GM12878 (cell line): ENCODE measurements around the gene C4orf51. TPM values are rescaled to one million over a fixed set of nuclear protein-coding genes. Genes with fewer than 3 reads are reported as not detected.

ENCODE experiments used
- ATAC-seq: fragments of 200-7000 bp; cut with Tn5 transposase; 3 replicates; pipeline ENCODE4 v1.9.1; 2020; ENCODE audit warnings: mild to moderate bottlenecking, moderate library complexity
- BruUV-seq: library from RNA; stranded (reverse); fragments of 400-500 nt; replicated peaks from 2 replicates; lab custom pipeline; 2021; lab: Mats Ljungman, UMichigan
- CTCF ChIA-PET: fragments of 300-600 bp; sonication (Branson Sonifier 250); formaldehyde crosslinking; extraction: SDS; loops from one replicate; lab custom pipeline; 2021; ENCODE audit warnings: inconsistent platforms; lab: Yijun Ruan, JAX
- POLR2A ChIA-PET: fragments of 350-600 bp; formaldehyde crosslinking; extraction: SDS; loops from one replicate; lab custom pipeline; 2021; ENCODE audit warnings: inconsistent platforms; lab: Charles Lee
- RAD21 ChIA-PET: fragments of 300-600 bp; sonication (Branson Sonifier 250); formaldehyde crosslinking; loops from one replicate; lab custom pipeline; 2023; ENCODE audit warnings: antibody characterized with exemption; ENCODE audit not compliant: unreplicated experiment; lab: Charles Lee
- SMC1A ChIA-PET: fragments of 300-600 bp; sonication (Branson Sonifier 250); formaldehyde crosslinking; loops from one replicate; lab custom pipeline; 2023; ENCODE audit not compliant: unreplicated experiment, uncharacterized antibody; lab: Charles Lee
- DNase-seq: peaks from one replicate; pipeline ENCODE4 v3.0.0-alpha.2; 2011; ENCODE audit warnings: low read depth, low spot score
- FAIRE-seq: peaks from 3 replicates; lab custom pipeline; 2011; peaks lifted over from hg19 to GRCh38; lab: Jason Lieb, UNC
- H2AFZ ChIP-seq: 2 replicates; pipeline ENCODE4 v1.6.0; 2011; ENCODE audit warnings: low read depth, low read length, control low read depth; ENCODE audit not compliant: control insufficient read depth
- H3K27ac ChIP-seq: 2 replicates; pipeline ENCODE4 v1.5.1; 2011; ENCODE audit warnings: control low read depth; ENCODE audit not compliant: control insufficient read depth, insufficient read depth
- H3K27me3 ChIP-seq, 2 experiments: replicated peaks in 1 of 2; 2 replicates each; pipeline versions ENCODE4 v1.6.0 to v1.6.1; 2011; ENCODE audit warnings: low read length in 1 of 2; ENCODE audit not compliant: control insufficient read depth in 2 of 2, insufficient read depth in 2 of 2
- H3K36me3 ChIP-seq, 2 experiments: 2 replicates each; pipeline ENCODE4 v1.5.1; 2011; ENCODE audit warnings: low read length in 1 of 2; ENCODE audit not compliant: control insufficient read depth in 2 of 2, insufficient read depth in 2 of 2
- H3K4me1 ChIP-seq: 2 replicates; pipeline ENCODE4 v1.6.1; 2011; ENCODE audit warnings: mild to moderate bottlenecking, low read length, moderate library complexity, mixed read lengths; ENCODE audit not compliant: control insufficient read depth, insufficient read depth
- H3K4me2 ChIP-seq: 2 replicates; pipeline ENCODE4 v1.6.0; 2011; ENCODE audit warnings: control low read depth; ENCODE audit not compliant: control insufficient read depth, insufficient read depth
- H3K4me3 ChIP-seq: fragments of 200-600 bp; sonication (generic); 2 replicates; pipeline ENCODE4 v1.5.1; 2016
- H3K79me2 ChIP-seq: 2 replicates; pipeline ENCODE4 v1.6.0; 2011; ENCODE audit warnings: low read length; ENCODE audit not compliant: control insufficient read depth, insufficient read depth
- H3K9ac ChIP-seq: 2 replicates; pipeline ENCODE4 v1.8.0; 2011; ENCODE audit warnings: low read length, control low read depth, mixed read lengths; ENCODE audit not compliant: control insufficient read depth, insufficient read depth
- H3K9me3 ChIP-seq: replicated peaks from 3 replicates; pipeline ENCODE4 v1.5.1; 2011; ENCODE audit warnings: mild to moderate bottlenecking, low read length; ENCODE audit not compliant: control insufficient read depth, insufficient read depth
- H4K20me1 ChIP-seq: 2 replicates; pipeline ENCODE4 v1.6.0; 2011; ENCODE audit not compliant: control insufficient read depth, insufficient read depth
- HDGF ChIP-seq: fragments of 450-650 bp; IDR thresholded peaks from 2 replicates; pipeline ENCODE4 v1.6.1; 2016; ENCODE audit warnings: antibody characterized with exemption
- NFXL1 ChIP-seq: fragments of 450-650 bp; IDR thresholded peaks from 2 replicates; pipeline ENCODE4 v1.6.1; 2017; ENCODE audit warnings: antibody characterized with exemption, mild to moderate bottlenecking, borderline replicate concordance
- NKRF ChIP-seq: fragments of 450-650 bp; conservative IDR thresholded peaks from 2 replicates; pipeline ENCODE4 v1.6.1; 2017; ENCODE audit warnings: mild to moderate bottlenecking, moderate library complexity
- RAD21 ChIP-seq: IDR thresholded peaks from 2 replicates; pipeline ENCODE4 v1.6.1; 2011; ENCODE audit warnings: mild to moderate bottlenecking, low read depth, low read length, moderate library complexity; ENCODE audit not compliant: insufficient read depth
- STAT3 ChIP-seq: IDR thresholded peaks from 2 replicates; pipeline ENCODE4 v1.6.1; 2011; ENCODE audit warnings: low read depth, low read length, improper control_type of control experiment
- TARDBP ChIP-seq: IDR thresholded peaks from 2 replicates; pipeline ENCODE4 v1.6.1; 2016; ENCODE audit warnings: borderline replicate concordance
- WGBS: methylation state at CpG from one replicate; pipeline ENCODE4 v1.1.6; 2016; ENCODE audit warnings: low lambda C conversion rate; ENCODE audit not compliant: insufficient replicate concordance, insufficient coverage; ENCODE audit errors: missing lambda C conversion rate; 5-methylcytosine and 5-hydroxymethylcytosine counted together
- in situ Hi-C: fragments of 300-500 bp; cut with MboI; formaldehyde crosslinking; loops from 9 replicates; pipeline ENCODE4 v1.14.3; 2018; ENCODE audit warnings: mixed read lengths
- intact Hi-C: fragments of 100-400 bp; cut with micrococcal nuclease; formaldehyde crosslinking; loops from one replicate; pipeline ENCODE4 v1.14.2; 2022; ENCODE audit not compliant: unreplicated experiment
- polyA plus RNA-seq, 11 experiments: library from polyadenylated mRNA; depleted of rRNA in 4 of 11; unstranded in 6 of 11; stranded (reverse) in 5 of 11; fragments of >200 nt; fragmentation: Nextera tagmentation in 4 of 11; fragmentation: Illumina TruSeq in 1 of 11; extraction: Ambion mirVana in 4 of 11; extraction: Trizol in 1 of 11; gene quantifications; 1 replicate in 1 of 11; 2 replicates in 10 of 11; pipeline versions ENCODE4 v1.2.1 to v1.2.3, GENCODE V29; 2011 to 2016; ENCODE audit warnings: inconsistent platforms in 2 of 11, missing spikeins in 2 of 11, low read depth in 1 of 11
- total RNA-seq, 4 experiments: library from RNA; depleted of rRNA in 3 of 4; stranded (reverse); fragments of >200 nt in 3 of 4; fragmentation: Illumina TruSeq in 1 of 4; extraction: Trizol in 1 of 4; gene quantifications; 2 replicates each; pipeline versions ENCODE4 v1.2.1 to v1.2.3, GENCODE V29; 2013 to 2021
- TF ChIP-seq, protein P1 (sequence below): IDR thresholded peaks from 2 replicates; pipeline ENCODE4 v1.6.1; 2012; ENCODE audit warnings: mild to moderate bottlenecking, low read depth, low read length
- TF ChIP-seq, protein P2 (sequence below), 3 experiments: IDR thresholded peaks in 2 of 3; conservative IDR thresholded peaks in 1 of 3; 2 replicates each; pipeline ENCODE4 v1.5.1; 2011; ENCODE audit warnings: low read depth in 3 of 3, low read length in 3 of 3, mild to moderate bottlenecking in 3 of 3, control low read depth in 2 of 3, moderate library complexity in 2 of 3, inconsistent platforms in 1 of 3, mixed read lengths in 1 of 3; ENCODE audit not compliant: control insufficient read depth in 2 of 3, insufficient read depth in 1 of 3; ENCODE audit errors: extremely low read depth in 1 of 3

The C4orf51 gene
- total and polyA plus RNA-seq, 10 of the 15 experiments (the other 5 are each of a cell fraction or from before 2014, with no cell fraction given): not detected

GRCh38 chr4:145774473-145774872 is 94.5 kb downstream of the C4orf51 start (continued):
- TF ChIP-seq NKRF: no peak
- TF ChIP-seq NFXL1: no peak
- no peak for TF ChIP-seq STAT3
- no peak for TF ChIP-seq HDGF
- TF ChIP-seq TARDBP: no peak

- in situ Hi-C loops: no loop called here
- ATAC-seq (no peak), DNase-seq (no peak), FAIRE-seq (no peak)
- no peak overlapping the region for H3K27ac ChIP-seq
- intact Hi-C loops: no loop called here
- POLR2A ChIA-PET: no interaction called here
- SMC1A ChIA-PET: no interaction called here
- RAD21 ChIA-PET: no interaction called here
- H3K4me1 ChIP-seq: peaks cover 35% of the 10 kb centered on the region
- TF ChIP-seq RAD21: peak; percentile 34
- TF ChIP-seq, protein P1, sequence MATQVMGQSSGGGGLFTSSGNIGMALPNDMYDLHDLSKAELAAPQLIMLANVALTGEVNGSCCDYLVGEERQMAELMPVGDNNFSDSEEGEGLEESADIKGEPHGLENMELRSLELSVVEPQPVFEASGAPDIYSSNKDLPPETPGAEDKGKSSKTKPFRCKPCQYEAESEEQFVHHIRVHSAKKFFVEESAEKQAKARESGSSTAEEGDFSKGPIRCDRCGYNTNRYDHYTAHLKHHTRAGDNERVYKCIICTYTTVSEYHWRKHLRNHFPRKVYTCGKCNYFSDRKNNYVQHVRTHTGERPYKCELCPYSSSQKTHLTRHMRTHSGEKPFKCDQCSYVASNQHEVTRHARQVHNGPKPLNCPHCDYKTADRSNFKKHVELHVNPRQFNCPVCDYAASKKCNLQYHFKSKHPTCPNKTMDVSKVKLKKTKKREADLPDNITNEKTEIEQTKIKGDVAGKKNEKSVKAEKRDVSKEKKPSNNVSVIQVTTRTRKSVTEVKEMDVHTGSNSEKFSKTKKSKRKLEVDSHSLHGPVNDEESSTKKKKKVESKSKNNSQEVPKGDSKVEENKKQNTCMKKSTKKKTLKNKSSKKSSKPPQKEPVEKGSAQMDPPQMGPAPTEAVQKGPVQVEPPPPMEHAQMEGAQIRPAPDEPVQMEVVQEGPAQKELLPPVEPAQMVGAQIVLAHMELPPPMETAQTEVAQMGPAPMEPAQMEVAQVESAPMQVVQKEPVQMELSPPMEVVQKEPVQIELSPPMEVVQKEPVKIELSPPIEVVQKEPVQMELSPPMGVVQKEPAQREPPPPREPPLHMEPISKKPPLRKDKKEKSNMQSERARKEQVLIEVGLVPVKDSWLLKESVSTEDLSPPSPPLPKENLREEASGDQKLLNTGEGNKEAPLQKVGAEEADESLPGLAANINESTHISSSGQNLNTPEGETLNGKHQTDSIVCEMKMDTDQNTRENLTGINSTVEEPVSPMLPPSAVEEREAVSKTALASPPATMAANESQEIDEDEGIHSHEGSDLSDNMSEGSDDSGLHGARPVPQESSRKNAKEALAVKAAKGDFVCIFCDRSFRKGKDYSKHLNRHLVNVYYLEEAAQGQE: no peak
- TF ChIP-seq, protein P2, sequence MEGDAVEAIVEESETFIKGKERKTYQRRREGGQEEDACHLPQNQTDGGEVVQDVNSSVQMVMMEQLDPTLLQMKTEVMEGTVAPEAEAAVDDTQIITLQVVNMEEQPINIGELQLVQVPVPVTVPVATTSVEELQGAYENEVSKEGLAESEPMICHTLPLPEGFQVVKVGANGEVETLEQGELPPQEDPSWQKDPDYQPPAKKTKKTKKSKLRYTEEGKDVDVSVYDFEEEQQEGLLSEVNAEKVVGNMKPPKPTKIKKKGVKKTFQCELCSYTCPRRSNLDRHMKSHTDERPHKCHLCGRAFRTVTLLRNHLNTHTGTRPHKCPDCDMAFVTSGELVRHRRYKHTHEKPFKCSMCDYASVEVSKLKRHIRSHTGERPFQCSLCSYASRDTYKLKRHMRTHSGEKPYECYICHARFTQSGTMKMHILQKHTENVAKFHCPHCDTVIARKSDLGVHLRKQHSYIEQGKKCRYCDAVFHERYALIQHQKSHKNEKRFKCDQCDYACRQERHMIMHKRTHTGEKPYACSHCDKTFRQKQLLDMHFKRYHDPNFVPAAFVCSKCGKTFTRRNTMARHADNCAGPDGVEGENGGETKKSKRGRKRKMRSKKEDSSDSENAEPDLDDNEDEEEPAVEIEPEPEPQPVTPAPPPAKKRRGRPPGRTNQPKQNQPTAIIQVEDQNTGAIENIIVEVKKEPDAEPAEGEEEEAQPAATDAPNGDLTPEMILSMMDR (IDR thresholded peaks at IDR 0.05 in 2 of 3, conservative IDR thresholded peaks at IDR 0.05 in 1 of 3; ENCODE audit: control insufficient read depth in 2 of 3, extremely low read depth in 1 of 3, insufficient read depth in 1 of 3, low read depth in 3 of 3, low read length in 3 of 3): peak in 1 of 3 experiments; percentile 21; a peak in 1 of 6 replicates
- no peaks in the 10 kb centered on the region for H4K20me1 ChIP-seq
- CTCF ChIA-PET: interaction anchor here (0.7 kb wide), 1 partner anchor 77 kb away, joined by 3 read pairs; no protein-coding TSS in a partner anchor
- no peaks in the 10 kb centered on the region for H3K27me3 ChIP-seq
- no peaks in the 10 kb centered on the region for H3K79me2 ChIP-seq
- H3K4me2 ChIP-seq: no peak overlapping the region
- no peak overlapping the region for H2AFZ ChIP-seq
- WGBS: 89% methylated on average over 3 of the region's 3 CpGs
- no TSS peak for BruUV-seq
- H3K9me3 ChIP-seq: no peaks in the 10 kb centered on the region
- H3K36me3 ChIP-seq: peaks cover 11 to 26% of the 10 kb centered on the region in 2 experiments
- H3K9ac ChIP-seq: no peak overlapping the region
- no peak overlapping the region for H3K4me3 ChIP-seq
Measured at GRCh38 chr4:145775406-145775805, 95.5 kb downstream of the C4orf51 start.
